GM12892 (cell line): Measurements from ENCODE around the gene YWHAH.

Experiments used
- POLR2A ChIP-seq: IDR thresholded peaks from 2 replicates; pipeline ENCODE4 v1.6.1; 2011; ENCODE audit warnings: low read depth, low read length, control low read depth
- TAF1 ChIP-seq: IDR thresholded peaks from 2 replicates; pipeline ENCODE4 v1.6.1; 2011; ENCODE audit warnings: low read depth, mild to moderate bottlenecking, control low read depth, low read length, borderline replicate concordance

GRCh38 chr22:31912407-31912743 is 32.0 kb upstream of the YWHAH start:
- TF ChIP-seq TAF1, result no peak
- no peak for TF ChIP-seq POLR2A
